Measurements from ENCODE around the gene C1QTNF5. TPM values are rescaled to one million over a fixed set of nuclear protein-coding genes. Genes with fewer than 3 reads are reported as not detected.

Gene C1QTNF5
- total and polyA plus RNA-seq, 2 donors (not counting 1 experiment from before 2014, with no cell fraction given), result not detected

DNA sequence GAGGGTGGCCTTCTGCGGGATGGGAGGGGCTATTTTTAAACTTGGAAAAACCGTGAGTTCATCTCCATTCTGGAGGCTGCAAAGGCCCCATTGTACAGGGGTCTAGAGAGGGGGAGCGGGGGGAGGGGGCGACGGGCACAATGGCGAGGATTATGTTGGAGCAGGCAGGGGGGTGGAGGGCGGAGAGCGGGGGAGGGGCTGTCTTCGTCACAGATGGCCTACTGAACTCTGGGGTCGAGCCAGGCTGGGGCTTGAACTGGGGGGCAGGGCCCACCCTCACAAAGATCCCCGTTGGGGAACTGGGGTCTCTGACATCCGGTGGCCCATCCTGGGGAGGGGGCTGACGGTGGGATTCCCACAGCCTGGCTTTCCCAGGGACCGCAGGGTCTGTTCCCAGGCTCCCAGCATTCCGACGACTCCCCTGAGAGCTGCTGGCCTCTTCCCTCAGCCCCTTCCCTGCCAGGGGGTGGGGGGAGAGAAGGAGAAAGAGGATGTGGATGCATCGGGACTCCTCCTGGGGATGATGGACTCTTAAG is 20.4 kb downstream of the C1QTNF5 start:
- H2AFZ ChIP-seq (ENCODE audit: insufficient read depth, low read depth, low read length, poor library complexity, severe bottlenecking), result peak overlapping the region; percentile 92
- WGBS (ENCODE audit: insufficient coverage), result 53% methylated on average over 10 of the region's 17 CpGs

DNA sequence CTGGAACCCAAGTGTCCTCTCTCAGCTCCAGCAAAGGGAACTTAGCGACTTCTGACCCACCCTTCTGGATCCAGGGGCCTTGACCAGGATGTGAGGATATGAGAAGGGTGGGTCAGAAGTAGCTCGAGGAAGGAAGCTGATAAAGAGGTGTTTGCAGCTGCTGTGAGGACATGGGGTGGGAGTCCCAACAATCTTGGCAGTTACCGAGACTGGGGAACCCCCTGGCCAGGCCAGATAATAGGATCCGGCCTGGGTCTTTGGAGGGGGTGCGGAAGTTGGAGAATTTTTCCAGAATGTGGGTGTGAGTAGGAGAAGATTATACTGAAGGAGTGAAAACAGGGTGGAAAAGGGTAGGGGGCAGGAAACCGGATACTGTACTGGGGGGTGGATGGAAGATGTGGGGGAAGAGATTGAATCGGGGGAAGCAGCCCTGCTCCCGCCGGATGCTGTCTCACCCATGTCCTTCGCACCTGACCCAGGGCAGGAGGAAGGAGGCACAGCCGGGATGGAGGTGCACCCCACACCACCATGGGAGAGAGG is 20.9 kb downstream of the C1QTNF5 start:
- H3K4me1 Mint-ChIP-seq, result peaks cover 40% of the 10 kb centered on the region
- H3K27me3 Mint-ChIP-seq, result peaks cover 13% of the 10 kb centered on the region
- no peaks in the 10 kb centered on the region for H3K36me3 ChIP-seq (replicated peaks in 1 of 2; ENCODE audit: control extremely low read depth in 1 of 2, control insufficient read depth in 1 of 2, extremely low read depth in 1 of 2, insufficient read depth in 2 of 2, low read length in 1 of 2)
- H3K4me3 ChIP-seq (ENCODE audit: control extremely low read depth in 1 of 5, extremely low read depth in 1 of 5, insufficient read depth in 1 of 5, low read depth in 2 of 5, low read length in 4 of 5), result no peak overlapping the region
- H3K27me3 ChIP-seq (replicated peaks in 1 of 4; ENCODE audit: control extremely low read depth in 1 of 4, control insufficient read depth in 3 of 4, insufficient read depth in 4 of 4, low read length in 3 of 4), result peaks cover 0 to 51% (median 20%) of the 10 kb centered on the region in 4 experiments
- H3K27ac Mint-ChIP-seq, result peak overlapping the region; percentile 51
- no peaks in the 10 kb centered on the region for H3K9me3 Mint-ChIP-seq (ENCODE audit: insufficient read depth)
- H3K9ac ChIP-seq (ENCODE audit: low read length), result no peak overlapping the region
- TF ChIP-seq, protein P1, sequence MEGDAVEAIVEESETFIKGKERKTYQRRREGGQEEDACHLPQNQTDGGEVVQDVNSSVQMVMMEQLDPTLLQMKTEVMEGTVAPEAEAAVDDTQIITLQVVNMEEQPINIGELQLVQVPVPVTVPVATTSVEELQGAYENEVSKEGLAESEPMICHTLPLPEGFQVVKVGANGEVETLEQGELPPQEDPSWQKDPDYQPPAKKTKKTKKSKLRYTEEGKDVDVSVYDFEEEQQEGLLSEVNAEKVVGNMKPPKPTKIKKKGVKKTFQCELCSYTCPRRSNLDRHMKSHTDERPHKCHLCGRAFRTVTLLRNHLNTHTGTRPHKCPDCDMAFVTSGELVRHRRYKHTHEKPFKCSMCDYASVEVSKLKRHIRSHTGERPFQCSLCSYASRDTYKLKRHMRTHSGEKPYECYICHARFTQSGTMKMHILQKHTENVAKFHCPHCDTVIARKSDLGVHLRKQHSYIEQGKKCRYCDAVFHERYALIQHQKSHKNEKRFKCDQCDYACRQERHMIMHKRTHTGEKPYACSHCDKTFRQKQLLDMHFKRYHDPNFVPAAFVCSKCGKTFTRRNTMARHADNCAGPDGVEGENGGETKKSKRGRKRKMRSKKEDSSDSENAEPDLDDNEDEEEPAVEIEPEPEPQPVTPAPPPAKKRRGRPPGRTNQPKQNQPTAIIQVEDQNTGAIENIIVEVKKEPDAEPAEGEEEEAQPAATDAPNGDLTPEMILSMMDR (IDR thresholded peaks at IDR 0.05), result no peak
- no peak for TF ChIP-seq EZH2 (IDR thresholded peaks at IDR 0.05; ENCODE audit: borderline replicate concordance, insufficient read depth, low read depth, low read length, poor library complexity, severe bottlenecking)
- no peaks in the 10 kb centered on the region for H3K79me2 ChIP-seq (ENCODE audit: control insufficient read depth, insufficient read depth, low read length)
- no peaks in the 10 kb centered on the region for H4K20me1 ChIP-seq (ENCODE audit: control insufficient read depth, insufficient read depth, low read length, poor library complexity, severe bottlenecking)
- DNase-seq (no peak), ATAC-seq (ENCODE audit: low read depth) (no peak)
- intact Hi-C loops (cut with micrococcal nuclease), result no loop called here
- H2AFZ ChIP-seq (ENCODE audit: insufficient read depth, low read depth, low read length, poor library complexity, severe bottlenecking), result no peak overlapping the region
- POLR2A ChIA-PET, result no interaction called here
- H3K9me3 ChIP-seq (ENCODE audit: control extremely low read depth in 1 of 3, control insufficient read depth in 2 of 3, insufficient read depth in 1 of 3, low read length in 2 of 3), result peaks cover 0 to 9% (median 0%) of the 10 kb centered on the region in 3 donors
- peak overlapping the region; percentile 59 for H3K4me3 Mint-ChIP-seq
- H3K4me2 ChIP-seq (replicated peaks; ENCODE audit: low read depth, low read length, poor library complexity, severe bottlenecking), result no peak overlapping the region
- H3K27ac ChIP-seq (ENCODE audit: low read length in 2 of 2), result no peak overlapping the region
- CTCF ChIA-PET, result no interaction called here
- WGBS (ENCODE audit: insufficient coverage), result 56% methylated on average over 9 of the region's 11 CpGs
- H3K4me1 ChIP-seq (ENCODE audit: control insufficient read depth in 2 of 2, insufficient read depth in 2 of 2, low read length in 2 of 2), result peaks cover 30 to 53% of the 10 kb centered on the region in 2 donors

More for the DNA sequence above, 20.4 kb downstream of the C1QTNF5 start:
- Histone ChIP-seq H3K4me2 (replicated peaks; ENCODE audit: low read depth, low read length, poor library complexity, severe bottlenecking) (peak overlapping the region; percentile 97), H3K36me3 (replicated peaks in 1 of 2; ENCODE audit: control extremely low read depth in 1 of 2, control insufficient read depth in 1 of 2, extremely low read depth in 1 of 2, insufficient read depth in 2 of 2, low read length in 1 of 2) (no peaks in the 10 kb centered on the region), H3K4me3 (ENCODE audit: control extremely low read depth in 1 of 5, extremely low read depth in 1 of 5, insufficient read depth in 1 of 5, low read depth in 2 of 5, low read length in 4 of 5) (peak overlapping the region in 4 of 5 experiments; percentile 53 to 67 (median 62)), H3K9ac (ENCODE audit: low read length) (peak overlapping the region; percentile 74), H3K27me3 (replicated peaks in 1 of 4; ENCODE audit: control extremely low read depth in 1 of 4, control insufficient read depth in 3 of 4, insufficient read depth in 4 of 4, low read length in 3 of 4) (peaks cover 0 to 45% (median 17%) of the 10 kb centered on the region in 4 experiments), H3K27ac (ENCODE audit: low read length in 2 of 2) (peak overlapping the region in 1 of 2 donors; percentile 19), H3K79me2 (ENCODE audit: control insufficient read depth, insufficient read depth, low read length) (no peaks in the 10 kb centered on the region), H4K20me1 (ENCODE audit: control insufficient read depth, insufficient read depth, low read length, poor library complexity, severe bottlenecking) (no peaks in the 10 kb centered on the region), H3K9me3 (ENCODE audit: control extremely low read depth in 1 of 3, control insufficient read depth in 2 of 3, insufficient read depth in 1 of 3, low read length in 2 of 3) (peaks cover 0 to 9% (median 0%) of the 10 kb centered on the region in 3 donors), H3K4me1 (ENCODE audit: control insufficient read depth in 2 of 2, insufficient read depth in 2 of 2, low read length in 2 of 2) (peaks cover 25 to 48% of the 10 kb centered on the region in 2 donors)
- Mint-ChIP-seq H3K9me3 (ENCODE audit: insufficient read depth) (no peaks in the 10 kb centered on the region), H3K27ac (no peak overlapping the region), H3K4me3 (peak overlapping the region; percentile 59), H3K27me3 (peaks cover 11% of the 10 kb centered on the region), H3K4me1 (peaks cover 35% of the 10 kb centered on the region)
- intact Hi-C loops (cut with micrococcal nuclease), result no loop called here
- no peak for DNase-seq
- no peak for ATAC-seq (ENCODE audit: low read depth)
- no peak for TF ChIP-seq EZH2 (IDR thresholded peaks at IDR 0.05; ENCODE audit: borderline replicate concordance, insufficient read depth, low read depth, low read length, poor library complexity, severe bottlenecking)
- TF ChIP-seq, protein P1 (IDR thresholded peaks at IDR 0.05), result no peak
- ChIA-PET CTCF (interaction anchor here (1.1 to 4.5 kb wide), 5 partner anchors 12 to 253 kb away, joined by 3 to 45 read pairs (median 5); no protein-coding TSS in a partner anchor), POLR2A (no interaction called here)

Data from B cell (primary cell).